HG02970 (cell line): ENCODE data around the gene PMS2.
"Not testable (repeated sequence)": the region's sequence is repeated elsewhere in the genome, so short reads cannot be mapped to it uniquely, and the experiment has no call there.

Source experiments
- ATAC-seq: cut with Tn5 transposase; IDR thresholded peaks from one replicate; pipeline ENCODE4 v1.9.1; 2021; ENCODE audit warnings: mild to moderate bottlenecking, moderate library complexity, moderate number of reproducible peaks; ENCODE audit not compliant: unreplicated experiment, low FRiP score

PMS2 gene

DNA sequence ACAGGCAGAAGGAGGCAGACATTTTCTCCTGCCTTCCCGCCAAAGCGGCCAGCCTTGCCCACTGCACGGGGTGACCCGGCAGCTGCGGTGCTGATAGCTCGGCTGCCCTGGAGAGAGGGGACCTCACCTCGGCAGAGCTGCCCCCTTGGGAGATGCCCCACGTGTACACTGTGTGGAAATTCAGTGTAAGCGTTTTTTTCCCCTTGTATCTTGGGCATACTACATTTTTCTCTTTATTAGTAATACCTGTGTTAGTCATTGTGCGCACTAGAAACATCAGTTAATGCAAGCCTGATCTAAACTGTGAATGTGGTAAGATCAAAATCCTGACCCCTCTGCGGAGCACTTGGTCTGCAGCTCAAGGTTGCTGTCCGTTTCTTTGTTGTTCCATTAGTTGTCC, 84.2 kb downstream of the PMS2 start:
- not testable (repeated sequence) for ATAC-seq

DNA sequence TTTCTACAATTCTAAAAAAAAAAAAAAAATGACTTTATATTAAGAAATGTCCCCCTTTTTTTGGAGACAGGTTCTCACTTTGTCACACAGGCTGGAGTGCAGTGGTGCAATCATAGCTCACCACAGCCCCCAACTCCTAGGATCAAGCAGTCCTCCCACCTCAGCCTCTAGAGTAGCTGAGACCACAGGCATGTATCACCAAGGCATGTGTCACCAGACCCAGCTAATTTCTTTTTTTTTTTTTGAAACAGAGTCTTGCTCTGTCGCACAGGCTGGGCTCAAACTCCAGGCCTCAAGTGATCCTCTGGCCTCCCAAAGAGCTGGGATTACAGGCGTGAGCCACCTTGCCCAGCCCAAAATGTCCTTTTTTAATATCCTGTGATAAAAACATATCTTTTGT, 84.7 kb downstream of the PMS2 start:
- not testable (repeated sequence) for ATAC-seq
